ENCODE measurements around the gene PNMA6F. TPM values are rescaled to one million over a fixed set of nuclear protein-coding genes. Genes with fewer than 3 reads are reported as not detected.
"Not testable (repeated sequence)": the region's sequence is repeated elsewhere in the genome, so short reads cannot be mapped to it uniquely, and the experiment has no call there.

Gene PNMA6F
- total RNA-seq, 4 donors from 2014 or later, result not detected

DNA sequence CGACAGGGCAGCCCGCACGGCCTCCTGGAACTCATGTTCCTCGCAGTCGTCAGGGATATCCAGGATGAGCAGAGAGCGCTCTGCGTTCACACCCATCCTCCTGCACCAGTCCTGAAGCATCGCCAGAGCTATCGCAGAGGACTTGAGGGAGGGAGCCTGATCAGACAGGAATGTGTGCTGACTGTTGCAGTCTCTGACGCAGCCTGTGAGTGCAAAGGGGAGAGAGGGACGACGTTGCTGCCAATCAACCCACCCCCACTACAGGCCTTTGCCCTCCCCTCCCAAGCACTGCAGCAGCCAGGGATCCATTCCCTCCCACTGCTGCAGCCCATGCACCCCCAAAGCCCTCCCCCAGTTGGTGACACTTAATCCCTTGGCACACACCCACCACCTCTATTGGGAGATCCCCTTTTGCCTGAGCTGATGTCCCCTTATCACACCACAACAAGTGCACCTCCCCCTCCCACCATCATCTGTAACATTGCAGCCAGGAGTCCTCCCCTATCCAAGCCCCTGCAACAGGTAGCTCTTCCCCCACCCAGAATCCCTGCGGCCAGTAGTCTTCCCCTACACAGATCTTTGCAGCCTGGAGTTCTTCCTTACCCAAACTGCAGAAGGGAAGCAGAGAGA is 897 bp downstream of the PNMA6F start:
- Histone ChIP-seq H3K27ac (no peak overlapping the region), H3K27me3 (peaks cover 21% of the 10 kb centered on the region), H3K4me3 (no peak overlapping the region), H3K9me3 (no peaks in the 10 kb centered on the region), H3K4me1 (no peaks in the 10 kb centered on the region), H3K36me3 (no peaks in the 10 kb centered on the region)
- 33% methylated on average over 4 of the region's 13 CpGs for WGBS
- DNase-seq (ENCODE audit: low spot score in 2 of 2), result no peak
- TF ChIP-seq POLR2AphosphoS5 (IDR thresholded peaks at IDR 0.05), result no peak
- TF ChIP-seq POLR2A (IDR thresholded peaks at IDR 0.05), result no peak
- TF ChIP-seq EP300 (IDR thresholded peaks at IDR 0.05), result no peak
- TF ChIP-seq CTCF (IDR thresholded peaks at IDR 0.05), result no peak

DNA sequence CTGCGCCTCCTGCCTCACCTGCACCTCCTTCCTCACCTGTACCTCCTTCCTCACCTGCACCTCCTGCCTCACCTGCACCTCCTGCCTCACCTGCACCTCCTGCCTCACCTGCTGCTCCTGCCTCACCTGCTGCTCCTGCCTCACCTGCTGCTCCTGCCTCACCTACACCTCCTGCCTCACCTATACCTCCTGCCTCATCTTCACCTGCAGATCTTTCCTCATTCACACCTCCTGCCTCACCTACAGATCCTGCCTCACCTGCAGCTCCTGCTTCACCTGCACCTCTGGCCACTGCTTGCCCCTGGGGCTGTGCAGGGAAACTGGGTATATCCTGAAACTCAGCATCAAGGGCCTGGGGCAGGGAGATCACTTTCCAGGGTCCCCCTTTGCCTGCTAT is 1.5 kb downstream of the PNMA6F start:
- DNase-seq (ENCODE audit: low spot score in 2 of 2); H3K27ac ChIP-seq; H3K4me3 ChIP-seq; H3K36me3 ChIP-seq; H3K4me1 ChIP-seq; H3K9me3 ChIP-seq: not testable (repeated sequence)
- WGBS, result 94% methylated on average over 1 of the region's 1 CpG
- peaks cover 21% of the 10 kb centered on the region for H3K27me3 ChIP-seq

- Histone ChIP-seq H3K36me3 (no peaks in the 10 kb centered on the region), H3K9me3 (no peaks in the 10 kb centered on the region), H3K27me3 (peaks cover 21% of the 10 kb centered on the region), H3K27ac (no peak overlapping the region), H3K4me1 (no peaks in the 10 kb centered on the region), H3K4me3 (no peak overlapping the region)
- DNase-seq (ENCODE audit: low spot score in 2 of 2), result no peak
- WGBS, result 87% methylated on average over 28 of the region's 33 CpGs
- no peak for TF ChIP-seq EP300 (IDR thresholded peaks at IDR 0.05)
Observed at GRCh38 chrX:153319295-153320046, 2.1 kb downstream of the PNMA6F start.

DNA sequence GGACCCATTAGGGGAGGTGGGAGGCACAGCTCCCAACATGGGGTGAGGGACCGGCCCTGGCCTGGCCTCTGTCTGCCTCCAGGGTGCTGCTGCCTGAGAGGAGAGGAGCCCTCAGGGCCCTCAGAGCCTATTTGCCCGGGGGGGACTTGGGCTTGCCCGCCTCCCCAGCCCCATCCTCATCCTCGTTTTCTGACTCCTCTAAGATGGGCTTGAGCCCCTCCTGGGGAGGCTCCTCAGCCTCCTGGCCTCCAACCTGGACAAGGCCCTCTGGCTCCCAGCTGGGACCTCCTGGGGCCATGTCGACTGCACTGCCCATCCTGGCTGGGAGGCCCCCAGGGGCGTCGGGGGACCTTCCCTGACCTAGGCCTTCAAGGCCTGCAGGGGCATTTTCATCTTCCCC is 2.8 kb downstream of the PNMA6F start:
- Histone ChIP-seq H3K4me1 (no peaks in the 10 kb centered on the region), H3K9me3 (no peaks in the 10 kb centered on the region), H3K36me3 (no peaks in the 10 kb centered on the region), H3K4me3 (no peak overlapping the region), H3K27ac (no peak overlapping the region), H3K27me3 (peaks cover 21% of the 10 kb centered on the region)
- WGBS, result no CpG with 5 or more reads among the region's 7 CpGs
- DNase-seq (ENCODE audit: low spot score in 2 of 2), result no peak
- TF ChIP-seq CTCF (IDR thresholded peaks at IDR 0.05) (no peak), POLR2A (IDR thresholded peaks at IDR 0.05) (no peak), EP300 (IDR thresholded peaks at IDR 0.05) (no peak), POLR2AphosphoS5 (IDR thresholded peaks at IDR 0.05) (no peak)

DNA sequence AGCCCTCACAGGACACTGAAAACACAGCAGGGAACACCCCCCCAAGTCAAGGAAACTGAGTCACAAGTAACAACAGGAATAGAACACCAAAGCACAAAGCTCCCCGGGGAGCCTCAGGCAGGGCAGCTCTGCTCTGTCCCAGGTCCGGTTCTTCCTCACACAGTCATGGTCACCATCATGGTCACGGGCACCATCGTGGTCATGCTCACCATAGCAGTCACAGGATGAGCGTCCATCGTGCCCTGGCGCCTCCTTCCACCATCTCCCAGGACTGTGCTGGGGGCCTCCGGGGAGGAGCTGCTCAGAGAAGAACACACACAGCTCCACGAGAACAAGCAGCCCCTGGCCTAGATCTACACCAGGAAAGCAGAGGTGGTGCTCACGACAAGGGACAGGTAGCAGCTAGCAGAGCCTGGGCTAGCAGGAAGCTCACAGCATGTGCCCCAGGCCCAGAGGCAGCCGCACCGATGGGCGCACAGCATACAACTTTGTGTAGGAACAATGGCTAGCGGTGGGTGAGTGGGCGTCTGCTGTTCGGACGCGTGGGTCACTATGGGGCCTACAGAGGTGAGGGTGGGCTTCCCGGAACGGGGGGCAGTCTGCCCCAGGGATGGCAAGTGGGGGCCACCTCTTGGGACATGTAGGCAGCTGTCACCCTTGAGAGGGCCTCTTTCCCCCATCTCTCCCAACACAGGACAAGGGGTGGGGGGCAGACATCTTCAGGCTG is 3.4 kb downstream of the PNMA6F start:
- no peak for DNase-seq (ENCODE audit: low spot score in 2 of 2)
- 92% methylated on average over 9 of the region's 20 CpGs for WGBS
- H3K27me3 ChIP-seq, result peaks cover 19% of the 10 kb centered on the region
- no peaks in the 10 kb centered on the region for H3K36me3 ChIP-seq
- H3K27ac ChIP-seq, result no peak overlapping the region
- no peak overlapping the region for H3K4me3 ChIP-seq
- TF ChIP-seq POLR2A (IDR thresholded peaks at IDR 0.05) (no peak), CTCF (IDR thresholded peaks at IDR 0.05) (no peak), EP300 (IDR thresholded peaks at IDR 0.05) (no peak), POLR2AphosphoS5 (IDR thresholded peaks at IDR 0.05) (no peak)
- H3K4me1 ChIP-seq, result no peaks in the 10 kb centered on the region
- H3K9me3 ChIP-seq, result no peaks in the 10 kb centered on the region

DNA sequence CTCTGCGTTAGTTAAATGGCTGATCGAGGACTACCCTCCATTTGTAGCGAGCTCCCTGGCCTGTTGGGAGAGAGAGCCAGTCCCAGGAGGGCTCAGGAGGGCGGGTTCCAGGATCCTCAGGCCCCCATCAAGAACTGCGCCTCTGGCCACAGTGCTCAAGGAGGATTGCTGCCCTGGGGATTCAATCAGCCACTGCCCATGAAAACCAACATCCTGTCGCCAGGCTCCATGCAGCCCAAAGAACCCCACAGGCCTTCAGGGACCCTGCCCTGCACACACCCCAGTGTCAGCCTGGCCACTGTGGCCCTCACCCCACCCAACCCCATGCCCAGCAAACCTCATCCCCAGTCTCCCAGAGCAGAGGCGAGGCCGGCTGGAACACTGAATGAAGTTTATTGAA is 4.3 kb downstream of the PNMA6F start:
- 93% methylated on average over 6 of the region's 8 CpGs for WGBS
- Histone ChIP-seq H3K4me1 (no peaks in the 10 kb centered on the region), H3K27me3 (peaks cover 18% of the 10 kb centered on the region), H3K36me3 (no peaks in the 10 kb centered on the region), H3K4me3 (no peak overlapping the region), H3K27ac (no peak overlapping the region), H3K9me3 (no peaks in the 10 kb centered on the region)
- TF ChIP-seq EP300 (IDR thresholded peaks at IDR 0.05) (no peak), POLR2AphosphoS5 (IDR thresholded peaks at IDR 0.05) (no peak), CTCF (IDR thresholded peaks at IDR 0.05) (no peak), POLR2A (IDR thresholded peaks at IDR 0.05) (no peak)
- no peak for DNase-seq (ENCODE audit: low spot score in 2 of 2)

Data from suprapubic skin (tissue), 4 donors.